Measurements from ENCODE around the gene PAX5. TPM values are rescaled to one million over a fixed set of nuclear protein-coding genes. Genes with fewer than 3 reads are reported as not detected.

Gene PAX5
- polyA plus RNA-seq, 1 of the 3 experiments (the other 2 are of a cell fraction): 0.05 TPM

- TF ChIP-seq IRF3 (IDR thresholded peaks at IDR 0.05; ENCODE audit: low read depth, low read length) (no peak), CHD2 (IDR thresholded peaks at IDR 0.05; ENCODE audit: low read length, partially characterized antibody) (no peak), RAD21 (IDR thresholded peaks at IDR 0.05; ENCODE audit: low read length) (no peak)
These were observed 139.3 kb downstream of the PAX5 start (continued) for GRCh38 chr9:36894695-36895310.

GRCh38 chr9:36893911-36894310 is 140.2 kb downstream of the PAX5 start:
- H3K4me1 ChIP-seq (ENCODE audit: control insufficient read depth in 1 of 2, insufficient read depth in 2 of 2, low read depth in 1 of 2, low read length in 1 of 2): peaks cover 0 to 16% of the 10 kb centered on the region in 2 experiments; a peak in 2 of 4 replicates
- H4K20me1 ChIP-seq (ENCODE audit: insufficient read depth): no peaks in the 10 kb centered on the region
- no peak overlapping the region for H2AFZ ChIP-seq (ENCODE audit: low read depth)
- no peak overlapping the region for H3K9ac ChIP-seq
- H3K4me3 ChIP-seq (ENCODE audit: low read depth in 2 of 2, low read length in 1 of 2): no peak overlapping the region
- ChIA-PET CTCF (interaction anchor here (1.2 kb wide), 1 partner anchor 21 kb away, joined by 4 read pairs; no protein-coding TSS in a partner anchor), POLR2A (no interaction called here)
- no peaks in the 10 kb centered on the region for H3K9me2 ChIP-seq
- no peak overlapping the region for H3K27ac ChIP-seq (ENCODE audit: low read depth in 2 of 2, low read length in 1 of 2)
- no peaks in the 10 kb centered on the region for H3F3A ChIP-seq (replicated peaks; ENCODE audit: insufficient read depth)
- no peak for DNase-seq
- no peaks in the 10 kb centered on the region for H3K79me2 ChIP-seq (ENCODE audit: insufficient read depth)
- H3K9me3 ChIP-seq: no peaks in the 10 kb centered on the region
- no peak for TF ChIP-seq MEF2A (IDR thresholded peaks at IDR 0.05; ENCODE audit: borderline replicate concordance, low read depth)
- no peak for TF ChIP-seq USF2 (IDR thresholded peaks at IDR 0.05; ENCODE audit: borderline replicate concordance, low read depth, low read length)
- TF ChIP-seq, protein P1, sequence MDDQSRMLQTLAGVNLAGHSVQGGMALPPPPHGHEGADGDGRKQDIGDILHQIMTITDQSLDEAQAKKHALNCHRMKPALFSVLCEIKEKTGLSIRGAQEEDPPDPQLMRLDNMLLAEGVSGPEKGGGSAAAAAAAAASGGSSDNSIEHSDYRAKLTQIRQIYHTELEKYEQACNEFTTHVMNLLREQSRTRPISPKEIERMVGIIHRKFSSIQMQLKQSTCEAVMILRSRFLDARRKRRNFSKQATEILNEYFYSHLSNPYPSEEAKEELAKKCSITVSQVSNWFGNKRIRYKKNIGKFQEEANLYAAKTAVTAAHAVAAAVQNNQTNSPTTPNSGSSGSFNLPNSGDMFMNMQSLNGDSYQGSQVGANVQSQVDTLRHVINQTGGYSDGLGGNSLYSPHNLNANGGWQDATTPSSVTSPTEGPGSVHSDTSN (IDR thresholded peaks at IDR 0.05): no peak
- TF ChIP-seq REST (IDR thresholded peaks at IDR 0.05; ENCODE audit: low read depth, low read length): no peak
- no peak for TF ChIP-seq FOXM1 (IDR thresholded peaks at IDR 0.05; ENCODE audit: low read depth)
- TF ChIP-seq TCF12 (IDR thresholded peaks at IDR 0.05): no peak
- TF ChIP-seq TEAD4 (IDR thresholded peaks at IDR 0.05; ENCODE audit: borderline replicate concordance, insufficient read depth): no peak
- TF ChIP-seq GABPA (IDR thresholded peaks at IDR 0.05; ENCODE audit: low read depth): no peak
- TF ChIP-seq MXI1 (IDR thresholded peaks at IDR 0.05; ENCODE audit: low read depth, low read length): no peak
- TF ChIP-seq GATA2 (CRISPR knock-in tag; IDR thresholded peaks at IDR 0.05): no peak
- no peak for TF ChIP-seq NRF1 (IDR thresholded peaks at IDR 0.05; ENCODE audit: low read depth, low read length)
- peaks cover 38% of the 10 kb centered on the region; the same call in 1 of the 2 replicates for H3K27me3 ChIP-seq (ENCODE audit: insufficient read depth)
- no peak overlapping the region for H3K4me2 ChIP-seq
- 70% methylated on average over 8 of the region's 8 CpGs for WGBS (ENCODE audit: low lambda C conversion rate)
- no peaks in the 10 kb centered on the region for H3K36me3 ChIP-seq (replicated peaks in 1 of 2; ENCODE audit: control insufficient read depth in 1 of 2, insufficient read depth in 2 of 2, low read length in 1 of 2)
